GM23338 (cell line): ENCODE results near the gene ADAMTS7. TPM values are rescaled to one million over a fixed set of nuclear protein-coding genes. Genes with fewer than 3 reads are reported as not detected.

Source experiments
- ATAC-seq: fragments of 200-7000 bp; cut with Tn5 transposase; 3 replicates; pipeline ENCODE4 v1.9.1; 2020
- DNase-seq: peaks from one replicate; pipeline ENCODE4 v3.0.0-alpha.2; 2015; ENCODE audit warnings: low spot score
- H2AFZ ChIP-seq: fragments of 200-600 bp; sonication (generic); 2 replicates; pipeline ENCODE4 v1.8.0; 2016; ENCODE audit warnings: antibody characterized with exemption, mild to moderate bottlenecking, moderate library complexity
- H3F3A ChIP-seq: fragments of 200-600 bp; sonication (generic); replicated peaks from 2 replicates; pipeline ENCODE4 v1.8.0; 2017; ENCODE audit warnings: antibody characterized with exemption, mixed run types, low read depth
- H3K27ac ChIP-seq: fragments of 200-600 bp; sonication (generic); 2 replicates; pipeline ENCODE4 v1.6.1; 2016; ENCODE audit warnings: low read depth
- H3K27me3 ChIP-seq: fragments of 200-600 bp; sonication (generic); 2 replicates; pipeline ENCODE4 v1.8.0; 2016; ENCODE audit warnings: mild to moderate bottlenecking, mixed run types, moderate library complexity; ENCODE audit not compliant: insufficient read depth
- H3K36me3 ChIP-seq: fragments of 200-600 bp; sonication (generic); 2 replicates; pipeline ENCODE4 v1.8.0; 2016; ENCODE audit warnings: mild to moderate bottlenecking; ENCODE audit not compliant: insufficient read depth
- H3K4me1 ChIP-seq: fragments of 200-600 bp; sonication (generic); 2 replicates; pipeline ENCODE4 v1.8.0; 2016; ENCODE audit warnings: mild to moderate bottlenecking, moderate library complexity; ENCODE audit not compliant: insufficient read depth
- H3K4me2 ChIP-seq: fragments of 200-600 bp; sonication (generic); 2 replicates; pipeline ENCODE4 v1.7.1; 2017; ENCODE audit warnings: mixed run types
- H3K4me3 ChIP-seq: fragments of 200-600 bp; sonication (generic); 2 replicates; pipeline ENCODE4 v1.6.1; 2016; ENCODE audit warnings: mixed run types
- H3K79me2 ChIP-seq: fragments of 200-600 bp; sonication (generic); replicated peaks from 2 replicates; pipeline ENCODE4 v1.8.0; 2017; ENCODE audit warnings: mild to moderate bottlenecking; ENCODE audit not compliant: insufficient read depth
- H3K9me2 ChIP-seq: fragments of 200-600 bp; sonication (generic); 2 replicates; pipeline ENCODE4 v1.8.0; 2017; ENCODE audit not compliant: insufficient read depth
- H4K20me1 ChIP-seq: fragments of 200-600 bp; sonication (generic); replicated peaks from 2 replicates; pipeline ENCODE4 v1.8.0; 2017; ENCODE audit warnings: mild to moderate bottlenecking; ENCODE audit not compliant: insufficient read depth
- H3K27ac Mint-ChIP-seq: 2 replicates; pipeline ENCODE4 v1.8.0; 2020; ENCODE audit warnings: inconsistent platforms, mild to moderate bottlenecking, moderate library complexity, mixed read lengths
- H3K27me3 Mint-ChIP-seq: 3 replicates; pipeline ENCODE4 v1.8.0; 2022; ENCODE audit warnings: low read depth, mild to moderate bottlenecking, moderate library complexity, mixed read lengths, inconsistent platforms; ENCODE audit not compliant: insufficient read depth, poor library complexity
- H3K36me3 Mint-ChIP-seq: 3 replicates; pipeline ENCODE4 v1.8.0; 2021; ENCODE audit warnings: low read depth, mild to moderate bottlenecking, inconsistent platforms, moderate library complexity, mixed read lengths
- H3K4me1 Mint-ChIP-seq: 3 replicates; pipeline ENCODE4 v1.8.0; 2020; ENCODE audit warnings: mild to moderate bottlenecking, inconsistent platforms, mixed read lengths
- H3K4me3 Mint-ChIP-seq: 3 replicates; pipeline ENCODE4 v1.8.0; 2021; ENCODE audit warnings: moderate library complexity, mild to moderate bottlenecking, inconsistent platforms, mixed read lengths
- H3K9me3 Mint-ChIP-seq: 3 replicates; pipeline ENCODE4 v1.8.0; 2020; ENCODE audit warnings: moderate library complexity, mild to moderate bottlenecking, inconsistent platforms, mixed read lengths
- CREB1 ChIP-seq: fragments of 250-450 bp; sonication (Bioruptor Pico); IDR thresholded peaks from 2 replicates; pipeline ENCODE4 v1.5.0; 2020; ENCODE audit warnings: low read depth, mild to moderate bottlenecking, moderate library complexity
- CTCF ChIP-seq, 2 experiments: fragments of 200-600 bp in 1 of 2; sonication (generic) in 1 of 2; conservative IDR thresholded peaks; 2 replicates each; pipeline versions ENCODE4 v1.5.1 to v1.6.1; 2016 to 2017; ENCODE audit warnings: antibody characterized with exemption in 2 of 2, low read depth in 2 of 2, mild to moderate bottlenecking in 2 of 2, moderate library complexity in 1 of 2
- EZH2 ChIP-seq: fragments of 200-600 bp; sonication (generic); IDR thresholded peaks from one replicate; pipeline ENCODE4 v1.8.0; 2017; ENCODE audit warnings: antibody characterized with exemption, mild to moderate bottlenecking, low read depth; ENCODE audit not compliant: unreplicated experiment
- EZH2phosphoT487 ChIP-seq: fragments of 200-600 bp; sonication (generic); IDR thresholded peaks from one replicate; pipeline ENCODE4 v1.8.1; 2018; ENCODE audit warnings: antibody characterized with exemption; ENCODE audit not compliant: unreplicated experiment
- JUNB ChIP-seq: IDR thresholded peaks from one replicate; pipeline ENCODE4 v1.6.1; 2016; ENCODE audit warnings: antibody characterized with exemption; ENCODE audit not compliant: unreplicated experiment
- POLR2AphosphoS5 ChIP-seq: IDR thresholded peaks from 2 replicates; pipeline ENCODE4 v1.6.1; 2016; ENCODE audit warnings: antibody characterized with exemption, low read depth
- REST ChIP-seq: IDR thresholded peaks from one replicate; pipeline ENCODE4 v1.6.1; 2018; ENCODE audit warnings: antibody characterized with exemption; ENCODE audit not compliant: unreplicated experiment
- STAT1 ChIP-seq: IDR thresholded peaks from one replicate; pipeline ENCODE4 v1.6.1; 2016; ENCODE audit warnings: antibody characterized with exemption; ENCODE audit not compliant: unreplicated experiment
- ZNF114 ChIP-seq: fragments of 250-450 bp; sonication (Bioruptor Pico); IDR thresholded peaks from 2 replicates; pipeline ENCODE4 v1.5.0; 2020; ENCODE audit warnings: mild to moderate bottlenecking, moderate library complexity
- ZNF331 ChIP-seq: fragments of 250-450 bp; sonication (Bioruptor Pico); IDR thresholded peaks from 2 replicates; pipeline ENCODE4 v1.5.0; 2020; ENCODE audit warnings: low read depth, mild to moderate bottlenecking, moderate library complexity
- ZNF462 ChIP-seq: fragments of 250-450 bp; sonication (Bioruptor Pico); IDR thresholded peaks from 2 replicates; pipeline ENCODE4 v1.5.0; 2020; ENCODE audit warnings: mild to moderate bottlenecking, moderate library complexity
- polyA plus RNA-seq: library from polyadenylated mRNA; unstranded; fragments of >200 nt; fragmentation: Nextera tagmentation; extraction: Ambion mirVana; gene quantifications from 2 replicates; pipeline ENCODE4 v1.2.1, GENCODE V29; 2016
- total RNA-seq: library from RNA; depleted of rRNA; stranded (reverse); fragments of >200 nt; shearing (Covaris generic); gene quantifications from 2 replicates; pipeline ENCODE4 v1.2.3, GENCODE V29; 2014

ADAMTS7 gene
- total and polyA plus RNA-seq, 2 experiments from 2014 or later, result 11.6 to 52.7 TPM

GRCh38 chr15:78804391-78804792 lies 6.9 kb downstream of the ADAMTS7 start:
- H2AFZ ChIP-seq, result no peak overlapping the region
- Mint-ChIP-seq H3K9me3 (no peaks in the 10 kb centered on the region), H3K36me3 (peaks cover 3% of the 10 kb centered on the region; the same call in 1 of the 3 replicates), H3K4me1 (peaks cover 35% of the 10 kb centered on the region), H3K4me3 (peak overlapping the region; percentile 61), H3K27ac (peak overlapping the region; percentile 54), H3K27me3 (peaks cover 12% of the 10 kb centered on the region)
- peak overlapping the region; percentile 74; the same call in 1 of the 2 replicates for H3K27ac ChIP-seq
- no peak for TF ChIP-seq CTCF (conservative IDR thresholded peaks at IDR 0.05; ENCODE audit: low read depth in 2 of 2)
- TF ChIP-seq ZNF462 (CRISPR knock-in tag), result no peak
- no peak for TF ChIP-seq STAT1
- no peak for TF ChIP-seq CREB1
- TF ChIP-seq POLR2AphosphoS5, result no peak
- TF ChIP-seq EZH2phosphoT487, result no peak
- no peak for TF ChIP-seq ZNF114
- no peak for TF ChIP-seq ZNF331 (CRISPR knock-in tag)
- no peak for TF ChIP-seq JUNB
- TF ChIP-seq REST, result no peak
- no peak for TF ChIP-seq EZH2
- H3K79me2 ChIP-seq, result peaks cover 25% of the 10 kb centered on the region
- peaks cover 6% of the 10 kb centered on the region; the same call in 1 of the 2 replicates for H3F3A ChIP-seq
- H3K27me3 ChIP-seq, result peaks cover 7% of the 10 kb centered on the region
- H3K4me3 ChIP-seq, result 0 out of 2 replicates have a peak overlapping the region, but pooled peaks have one; percentile 35
- peaks cover 9% of the 10 kb centered on the region; the same call in 1 of the 2 replicates for H3K4me1 ChIP-seq
- peak overlapping the region; percentile 75 for H3K4me2 ChIP-seq
- no peaks in the 10 kb centered on the region for H3K9me2 ChIP-seq
- H4K20me1 ChIP-seq, result peaks cover 24% of the 10 kb centered on the region
- DNase-seq, result peak; percentile 65
- ATAC-seq, result peak; percentile 76
- H3K36me3 ChIP-seq, result no peaks in the 10 kb centered on the region
